ENCODE measurements around the gene SND1.

SND1 gene

DNA sequence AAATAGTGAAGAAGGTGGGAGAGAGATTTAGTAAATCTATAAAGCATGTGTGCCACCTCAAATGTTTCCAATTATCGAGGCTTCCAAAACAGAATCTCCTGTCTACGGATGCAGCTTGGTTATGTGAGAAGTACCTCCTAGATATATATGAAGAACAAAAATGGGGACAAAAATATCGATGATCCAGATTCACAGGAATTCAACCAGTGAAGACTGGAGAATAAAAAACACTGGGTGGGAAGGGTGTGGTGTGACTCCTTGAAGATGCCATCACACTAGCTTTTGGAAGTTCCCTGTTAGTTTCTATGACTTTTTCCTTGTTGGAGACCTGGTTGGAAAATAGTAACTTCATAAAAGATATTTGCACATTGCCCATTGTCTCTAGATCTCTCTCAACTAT lies 226.8 kb downstream of the SND1 start:
- H3K4me2 ChIP-seq (ENCODE audit: low read length) = no peak overlapping the region
- H3K9me3 ChIP-seq (replicated peaks; ENCODE audit: low read length) = no peaks in the 10 kb centered on the region
- no peaks in the 10 kb centered on the region for H3K36me3 ChIP-seq (ENCODE audit: insufficient read depth, low read length)
- H3K9ac ChIP-seq (ENCODE audit: low read depth, low read length) = no peak overlapping the region
- H3K4me1 ChIP-seq (ENCODE audit: control insufficient read depth, insufficient read depth, low read length) = peaks cover 30% of the 10 kb centered on the region
- H3K27me3 ChIP-seq (ENCODE audit: control insufficient read depth, insufficient read depth, low read length) = no peaks in the 10 kb centered on the region
- H3K4me3 ChIP-seq (ENCODE audit: low read length) = no peak overlapping the region

DNA sequence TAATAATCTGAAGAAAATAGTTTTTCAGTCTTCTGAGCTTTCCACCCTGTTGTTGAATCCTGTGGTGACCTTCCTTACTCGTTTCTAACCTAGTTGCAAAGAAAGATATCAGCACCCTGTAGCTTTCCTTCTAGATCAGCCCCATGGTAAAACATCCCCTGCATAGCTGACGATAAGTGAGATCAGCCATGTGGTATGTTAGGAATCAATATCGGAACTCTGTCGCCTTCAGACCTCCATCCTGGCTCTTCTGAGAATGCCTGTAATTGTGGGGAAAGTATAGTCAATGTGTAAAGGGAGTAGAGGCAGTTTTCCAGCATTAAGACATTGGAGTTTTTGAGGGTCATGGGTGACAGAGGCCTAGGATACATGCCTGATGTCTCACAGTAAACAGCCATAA lies 227.4 kb downstream of the SND1 start:
- Histone ChIP-seq H3K9ac (ENCODE audit: low read depth, low read length) (no peak overlapping the region), H3K4me1 (ENCODE audit: control insufficient read depth, insufficient read depth, low read length) (peaks cover 31% of the 10 kb centered on the region), H3K36me3 (ENCODE audit: insufficient read depth, low read length) (no peaks in the 10 kb centered on the region), H3K4me3 (ENCODE audit: low read length) (no peak overlapping the region), H3K9me3 (replicated peaks; ENCODE audit: low read length) (no peaks in the 10 kb centered on the region), H3K27me3 (ENCODE audit: control insufficient read depth, insufficient read depth, low read length) (no peaks in the 10 kb centered on the region), H3K4me2 (ENCODE audit: low read length) (no peak overlapping the region)

DNA sequence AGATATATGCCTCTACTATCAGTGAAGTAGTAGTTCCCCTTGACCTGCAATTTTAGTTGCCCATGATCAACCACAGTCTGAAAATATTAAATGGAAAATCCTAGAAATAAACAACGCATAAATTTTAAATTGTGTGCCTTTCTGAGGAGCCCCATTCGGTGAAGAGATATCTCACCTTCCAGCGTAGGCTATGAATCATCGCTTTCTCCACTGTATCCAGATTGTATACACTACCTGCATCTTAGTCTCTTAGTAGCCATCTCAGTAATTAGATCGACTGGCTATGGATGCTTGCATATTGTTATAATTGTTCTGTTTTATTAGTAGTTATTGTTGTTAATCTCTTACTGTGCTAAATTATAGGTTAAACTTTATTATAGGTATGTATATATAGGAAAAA lies 227.9 kb downstream of the SND1 start:
- Histone ChIP-seq H3K9me3 (replicated peaks; ENCODE audit: low read length) (no peaks in the 10 kb centered on the region), H3K4me1 (ENCODE audit: control insufficient read depth, insufficient read depth, low read length) (peaks cover 31% of the 10 kb centered on the region), H3K4me2 (ENCODE audit: low read length) (no peak overlapping the region), H3K9ac (ENCODE audit: low read depth, low read length) (no peak overlapping the region), H3K36me3 (ENCODE audit: insufficient read depth, low read length) (no peaks in the 10 kb centered on the region), H3K4me3 (ENCODE audit: low read length) (no peak overlapping the region), H3K27me3 (ENCODE audit: control insufficient read depth, insufficient read depth, low read length) (no peaks in the 10 kb centered on the region)

GRCh38 chr7:127880454-127880853 lies 228.5 kb downstream of the SND1 start:
- no peaks in the 10 kb centered on the region for H3K36me3 ChIP-seq (ENCODE audit: insufficient read depth, low read length)
- peaks cover 31% of the 10 kb centered on the region for H3K4me1 ChIP-seq (ENCODE audit: control insufficient read depth, insufficient read depth, low read length)
- no peak overlapping the region for H3K9ac ChIP-seq (ENCODE audit: low read depth, low read length)
- H3K4me3 ChIP-seq (ENCODE audit: low read length) = no peak overlapping the region
- no peaks in the 10 kb centered on the region for H3K27me3 ChIP-seq (ENCODE audit: control insufficient read depth, insufficient read depth, low read length)
- H3K9me3 ChIP-seq (replicated peaks; ENCODE audit: low read length) = no peaks in the 10 kb centered on the region
- H3K4me2 ChIP-seq (ENCODE audit: low read length) = no peak overlapping the region

- Histone ChIP-seq H3K9ac (ENCODE audit: low read depth, low read length) (no peak overlapping the region), H3K27me3 (ENCODE audit: control insufficient read depth, insufficient read depth, low read length) (no peaks in the 10 kb centered on the region), H3K4me1 (ENCODE audit: control insufficient read depth, insufficient read depth, low read length) (peaks cover 32% of the 10 kb centered on the region), H3K36me3 (ENCODE audit: insufficient read depth, low read length) (no peaks in the 10 kb centered on the region), H3K4me2 (ENCODE audit: low read length) (no peak overlapping the region), H3K9me3 (replicated peaks; ENCODE audit: low read length) (no peaks in the 10 kb centered on the region), H3K4me3 (ENCODE audit: low read length) (no peak overlapping the region)
These were observed 229.6 kb downstream of the SND1 start for GRCh38 chr7:127881564-127881963.

- no peak overlapping the region for H3K4me2 ChIP-seq (ENCODE audit: low read length)
- H3K9me3 ChIP-seq (replicated peaks; ENCODE audit: low read length) = no peaks in the 10 kb centered on the region
- no peak overlapping the region for H3K9ac ChIP-seq (ENCODE audit: low read depth, low read length)
- H3K4me1 ChIP-seq (ENCODE audit: control insufficient read depth, insufficient read depth, low read length) = peaks cover 26% of the 10 kb centered on the region
- no peaks in the 10 kb centered on the region for H3K27me3 ChIP-seq (ENCODE audit: control insufficient read depth, insufficient read depth, low read length)
- no peak overlapping the region for H3K4me3 ChIP-seq (ENCODE audit: low read length)
- no peaks in the 10 kb centered on the region for H3K36me3 ChIP-seq (ENCODE audit: insufficient read depth, low read length)
These were observed 230.4 kb downstream of the SND1 start for GRCh38 chr7:127882313-127882920.

DNA sequence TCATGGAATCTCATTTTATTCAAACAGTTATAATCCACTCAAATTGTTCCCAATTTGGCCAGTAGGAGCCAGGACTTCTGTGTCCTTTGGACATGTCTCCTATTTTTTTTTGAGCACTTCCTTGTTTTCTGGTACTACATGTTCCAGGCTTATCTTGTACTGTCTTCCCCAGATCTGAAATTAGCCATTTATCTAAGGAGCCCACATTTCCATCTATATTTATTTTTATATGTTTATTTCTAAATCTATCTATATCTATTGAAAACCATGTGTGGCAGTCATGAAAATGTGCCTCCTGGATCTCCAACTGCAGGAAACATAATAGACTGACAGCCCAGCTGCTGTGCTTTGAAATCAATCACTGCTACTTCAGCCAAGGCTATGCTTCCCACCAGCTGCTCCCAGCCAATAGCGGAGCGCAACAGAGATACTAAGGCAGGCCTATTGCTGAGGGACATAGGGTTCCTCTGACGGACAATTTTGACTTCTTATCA lies 232.1 kb downstream of the SND1 start:
- Histone ChIP-seq H3K9ac (ENCODE audit: low read depth, low read length) (no peak overlapping the region), H3K4me1 (ENCODE audit: control insufficient read depth, insufficient read depth, low read length) (peaks cover 26% of the 10 kb centered on the region), H3K27me3 (ENCODE audit: control insufficient read depth, insufficient read depth, low read length) (no peaks in the 10 kb centered on the region), H3K4me3 (ENCODE audit: low read length) (no peak overlapping the region), H3K36me3 (ENCODE audit: insufficient read depth, low read length) (peaks cover 13% of the 10 kb centered on the region), H3K4me2 (ENCODE audit: low read length) (no peak overlapping the region), H3K9me3 (replicated peaks; ENCODE audit: low read length) (no peaks in the 10 kb centered on the region)

GRCh38 chr7:127885222-127885772 lies 233.3 kb downstream of the SND1 start:
- Histone ChIP-seq H3K4me3 (ENCODE audit: low read length) (no peak overlapping the region), H3K36me3 (ENCODE audit: insufficient read depth, low read length) (peaks cover 20% of the 10 kb centered on the region), H3K4me2 (ENCODE audit: low read length) (peak overlapping the region; percentile 54), H3K4me1 (ENCODE audit: control insufficient read depth, insufficient read depth, low read length) (peaks cover 26% of the 10 kb centered on the region), H3K9me3 (replicated peaks; ENCODE audit: low read length) (no peaks in the 10 kb centered on the region), H3K27me3 (ENCODE audit: control insufficient read depth, insufficient read depth, low read length) (no peaks in the 10 kb centered on the region), H3K9ac (ENCODE audit: low read depth, low read length) (no peak overlapping the region)

GRCh38 chr7:127885843-127886242 lies 233.8 kb downstream of the SND1 start:
- peaks cover 23% of the 10 kb centered on the region for H3K36me3 ChIP-seq (ENCODE audit: insufficient read depth, low read length)
- H3K9ac ChIP-seq (ENCODE audit: low read depth, low read length) = no peak overlapping the region
- peaks cover 28% of the 10 kb centered on the region for H3K4me1 ChIP-seq (ENCODE audit: control insufficient read depth, insufficient read depth, low read length)
- no peaks in the 10 kb centered on the region for H3K9me3 ChIP-seq (replicated peaks; ENCODE audit: low read length)
- peak overlapping the region; percentile 54 for H3K4me2 ChIP-seq (ENCODE audit: low read length)
- H3K27me3 ChIP-seq (ENCODE audit: control insufficient read depth, insufficient read depth, low read length) = no peaks in the 10 kb centered on the region
- no peak overlapping the region for H3K4me3 ChIP-seq (ENCODE audit: low read length)

DNA sequence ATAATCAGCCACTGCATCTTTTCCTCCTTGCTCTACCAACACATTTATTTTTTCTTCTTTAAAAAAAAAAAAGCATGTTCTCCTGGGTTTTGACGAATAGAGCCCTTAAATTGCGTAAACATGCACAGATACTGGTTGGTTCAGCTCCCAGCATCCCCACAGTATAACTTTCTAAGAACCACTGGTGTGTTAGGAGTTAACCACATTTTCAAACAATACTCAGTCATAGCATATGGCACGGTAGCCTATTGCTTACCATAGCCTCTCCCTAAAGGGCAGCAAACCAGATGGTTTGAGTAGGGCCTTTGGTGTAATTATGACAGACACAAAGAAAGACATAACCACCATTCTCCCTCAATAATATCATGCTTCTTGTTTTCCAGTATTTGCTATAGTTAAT lies 234.3 kb downstream of the SND1 start:
- Histone ChIP-seq H3K36me3 (ENCODE audit: insufficient read depth, low read length) (peaks cover 24% of the 10 kb centered on the region), H3K9ac (ENCODE audit: low read depth, low read length) (no peak overlapping the region), H3K4me1 (ENCODE audit: control insufficient read depth, insufficient read depth, low read length) (peaks cover 32% of the 10 kb centered on the region), H3K4me2 (ENCODE audit: low read length) (peak overlapping the region; percentile 54), H3K4me3 (ENCODE audit: low read length) (no peak overlapping the region), H3K9me3 (replicated peaks; ENCODE audit: low read length) (no peaks in the 10 kb centered on the region), H3K27me3 (ENCODE audit: control insufficient read depth, insufficient read depth, low read length) (no peaks in the 10 kb centered on the region)

DNA sequence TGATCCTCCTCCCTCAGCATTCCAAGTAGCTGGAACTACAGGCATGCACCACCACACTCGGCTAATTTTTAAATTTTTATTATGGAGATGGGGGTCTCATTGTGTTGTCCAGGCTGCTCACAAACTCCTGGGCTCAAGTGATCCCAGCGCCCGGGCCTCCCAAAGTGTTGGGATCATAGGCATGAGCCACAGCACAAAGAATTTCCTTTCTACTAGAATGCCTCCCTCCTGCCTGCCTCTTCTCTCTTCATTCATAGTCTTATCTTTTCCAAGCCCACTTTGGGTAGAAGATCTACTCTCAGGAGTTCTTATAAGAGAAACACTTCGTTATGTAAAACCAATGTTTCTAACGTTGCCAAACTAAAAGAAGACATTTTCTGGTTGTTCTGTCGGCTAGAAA lies 235.1 kb downstream of the SND1 start:
- peaks cover 33% of the 10 kb centered on the region for H3K4me1 ChIP-seq (ENCODE audit: control insufficient read depth, insufficient read depth, low read length)
- no peak overlapping the region for H3K4me3 ChIP-seq (ENCODE audit: low read length)
- no peak overlapping the region for H3K4me2 ChIP-seq (ENCODE audit: low read length)
- peaks cover 24% of the 10 kb centered on the region for H3K36me3 ChIP-seq (ENCODE audit: insufficient read depth, low read length)
- H3K27me3 ChIP-seq (ENCODE audit: control insufficient read depth, insufficient read depth, low read length) = no peaks in the 10 kb centered on the region
- H3K9ac ChIP-seq (ENCODE audit: low read depth, low read length) = no peak overlapping the region
- no peaks in the 10 kb centered on the region for H3K9me3 ChIP-seq (replicated peaks; ENCODE audit: low read length)

DNA sequence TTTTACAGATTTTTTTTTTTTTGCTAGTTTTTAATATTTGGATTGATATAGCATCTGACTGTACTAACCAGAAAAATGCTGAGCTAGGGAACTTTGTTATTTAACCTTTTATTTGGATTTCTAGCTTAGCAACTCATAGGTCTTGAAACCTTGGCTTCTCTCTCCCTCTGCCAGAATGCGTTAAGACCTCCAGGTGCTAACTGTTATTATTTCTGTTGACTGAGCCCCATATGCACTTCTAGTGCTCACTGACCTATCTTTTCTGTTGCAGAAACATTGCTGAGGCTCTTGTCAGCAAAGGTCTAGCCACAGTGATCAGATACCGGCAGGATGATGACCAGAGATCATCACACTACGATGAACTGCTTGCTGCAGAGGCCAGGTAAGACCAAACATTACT lies 235.6 kb downstream of the SND1 start:
- Histone ChIP-seq H3K4me1 (ENCODE audit: control insufficient read depth, insufficient read depth, low read length) (peaks cover 33% of the 10 kb centered on the region), H3K4me3 (ENCODE audit: low read length) (no peak overlapping the region), H3K27me3 (ENCODE audit: control insufficient read depth, insufficient read depth, low read length) (no peaks in the 10 kb centered on the region), H3K4me2 (ENCODE audit: low read length) (no peak overlapping the region), H3K36me3 (ENCODE audit: insufficient read depth, low read length) (peaks cover 24% of the 10 kb centered on the region), H3K9me3 (replicated peaks; ENCODE audit: low read length) (no peaks in the 10 kb centered on the region), H3K9ac (ENCODE audit: low read depth, low read length) (no peak overlapping the region)
